GM18517 (cell line): ENCODE data around the gene MAN2C1.
"Not testable (repeated sequence)": the region's sequence is repeated elsewhere in the genome, so short reads cannot be mapped to it uniquely, and the experiment has no call there.

Source experiments
- ATAC-seq: cut with Tn5 transposase; IDR thresholded peaks from one replicate; pipeline ENCODE4 v1.9.1; 2021; ENCODE audit warnings: mild to moderate bottlenecking, moderate library complexity; ENCODE audit not compliant: unreplicated experiment

MAN2C1 gene

DNA sequence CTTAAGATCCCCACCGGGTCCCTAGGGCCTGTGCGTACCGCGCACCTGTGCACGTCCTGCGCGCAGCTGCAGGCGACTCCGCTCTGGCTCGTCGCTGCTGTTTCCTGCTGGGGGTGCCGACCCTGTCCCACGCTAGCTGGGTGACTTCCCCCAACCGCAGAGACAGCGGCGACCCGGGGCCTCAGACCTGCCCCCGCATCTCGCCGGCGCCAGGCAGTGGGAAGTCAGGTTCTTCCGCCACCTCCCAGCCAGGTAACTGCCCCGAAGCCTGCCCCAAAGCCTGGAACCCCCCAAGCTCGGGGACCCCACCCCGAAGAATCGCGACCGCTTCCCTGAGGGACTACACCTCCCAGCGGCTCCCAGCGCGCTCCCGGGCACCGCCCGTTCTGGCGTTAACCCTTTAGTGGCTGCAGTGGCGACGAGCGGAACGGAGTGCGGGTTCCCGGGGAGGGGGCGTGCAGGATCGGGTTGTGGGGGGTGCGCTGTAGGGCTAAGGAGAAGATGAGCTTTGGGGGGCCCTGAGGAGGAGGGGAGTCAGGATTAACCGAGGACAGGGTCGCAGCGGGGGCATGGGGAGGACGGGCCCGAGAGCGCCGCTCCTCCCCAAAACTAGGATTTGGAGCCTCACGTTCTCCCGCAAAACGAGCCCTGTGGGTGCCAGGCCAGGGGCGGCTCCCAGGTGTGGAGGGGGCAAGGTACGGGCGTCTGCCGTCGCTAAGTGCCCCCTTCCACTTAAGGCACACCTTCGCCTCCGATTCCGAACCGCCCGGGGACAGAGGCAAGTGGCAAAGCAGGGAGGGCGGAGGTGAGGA is 21.0 kb downstream of the MAN2C1 start:
- ATAC-seq: no peak

GRCh38 chr15:75346796-75347221 is 21.6 kb downstream of the MAN2C1 start, which contains the start of gene NEIL1:
NEIL1 (plus strand) TSS chr15:75347039; CDS start chr15:75348906, 1,867 bp downstream.
- ATAC-seq: no peak

- ATAC-seq: not testable (repeated sequence)
Measured at GRCh38 chr15:75343953-75344352, 24.5 kb downstream of the MAN2C1 start.

GRCh38 chr15:75342221-75342620 is 26.2 kb downstream of the MAN2C1 start:
- ATAC-seq: no peak

DNA sequence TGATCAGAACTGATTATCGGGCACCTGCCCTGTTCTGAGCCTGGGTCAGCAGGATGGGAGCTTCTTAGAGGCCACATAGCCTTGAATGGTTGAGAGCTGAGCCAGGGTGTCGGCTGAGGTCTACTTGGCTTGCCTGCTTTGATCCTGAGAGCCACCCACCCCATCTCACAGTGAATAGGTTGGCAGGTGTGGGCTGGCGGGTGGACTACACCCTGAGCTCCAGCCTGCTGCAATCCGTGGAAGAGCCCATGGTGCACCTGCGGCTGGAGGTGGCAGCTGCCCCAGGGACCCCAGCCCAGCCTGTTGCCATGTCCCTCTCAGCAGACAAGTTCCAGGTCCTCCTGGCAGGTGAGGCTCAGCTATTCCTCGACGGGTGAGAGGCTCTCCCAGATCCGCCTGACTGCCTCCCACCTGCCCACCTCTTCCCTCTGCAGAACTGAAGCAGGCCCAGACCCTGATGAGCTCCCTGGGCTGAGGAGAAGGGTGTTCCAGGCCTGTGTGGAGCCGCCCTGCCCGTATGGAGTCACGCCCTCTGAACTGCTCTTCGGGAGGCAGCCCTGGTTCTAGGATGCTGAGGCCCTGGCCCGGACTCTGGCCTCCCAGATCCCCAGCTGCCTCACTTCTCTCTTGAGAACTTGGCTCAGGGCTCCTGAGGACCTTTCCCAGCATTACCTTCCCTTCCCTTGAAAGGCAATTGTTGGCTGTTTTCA is 28.7 kb downstream of the MAN2C1 start:
- ATAC-seq: no peak

- ATAC-seq: no peak
Measured at GRCh38 chr15:75338661-75339240, 29.7 kb downstream of the MAN2C1 start.

DNA sequence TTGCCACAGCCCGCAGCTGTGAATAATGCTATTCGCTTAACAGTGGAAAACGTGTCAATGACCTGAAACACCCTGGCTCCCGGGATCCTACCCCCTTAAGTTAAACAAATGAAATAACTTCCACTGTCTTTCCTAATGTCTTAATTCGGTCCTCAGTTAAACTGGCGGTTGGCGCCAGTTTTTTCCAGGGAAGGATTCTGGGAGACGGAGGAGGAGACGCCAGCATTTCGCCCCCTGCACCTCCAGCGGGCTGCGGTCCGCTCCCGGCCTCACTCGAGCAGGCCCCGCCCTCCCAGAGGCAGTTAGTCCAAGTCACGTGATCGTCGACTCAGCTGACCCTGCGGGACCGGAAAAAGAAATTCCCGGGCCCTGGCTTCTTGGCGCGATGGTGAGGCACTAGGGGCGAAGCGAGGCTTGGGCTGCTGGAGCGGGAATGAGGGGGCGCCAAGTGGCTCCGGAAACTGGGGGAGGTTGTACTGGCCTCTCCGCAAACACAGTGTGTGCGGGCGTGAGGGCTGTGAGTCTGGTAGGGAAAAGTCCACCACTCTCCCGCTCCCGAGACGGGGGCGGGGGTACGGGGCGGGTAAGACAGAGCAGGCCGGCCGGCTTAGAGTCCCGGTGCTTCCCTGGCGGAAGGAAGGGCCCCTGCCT is 32.6 kb downstream of the MAN2C1 start, which contains the start of gene COMMD4:
TSS of gene COMMD4 (plus strand) at position 359 of the 651 bp plus-strand sequence. CDS start at position 386, 27 bp downstream.
- no peak for ATAC-seq

GRCh38 chr15:75335313-75335704 is 33.1 kb downstream of the MAN2C1 start:
- ATAC-seq: no peak

DNA sequence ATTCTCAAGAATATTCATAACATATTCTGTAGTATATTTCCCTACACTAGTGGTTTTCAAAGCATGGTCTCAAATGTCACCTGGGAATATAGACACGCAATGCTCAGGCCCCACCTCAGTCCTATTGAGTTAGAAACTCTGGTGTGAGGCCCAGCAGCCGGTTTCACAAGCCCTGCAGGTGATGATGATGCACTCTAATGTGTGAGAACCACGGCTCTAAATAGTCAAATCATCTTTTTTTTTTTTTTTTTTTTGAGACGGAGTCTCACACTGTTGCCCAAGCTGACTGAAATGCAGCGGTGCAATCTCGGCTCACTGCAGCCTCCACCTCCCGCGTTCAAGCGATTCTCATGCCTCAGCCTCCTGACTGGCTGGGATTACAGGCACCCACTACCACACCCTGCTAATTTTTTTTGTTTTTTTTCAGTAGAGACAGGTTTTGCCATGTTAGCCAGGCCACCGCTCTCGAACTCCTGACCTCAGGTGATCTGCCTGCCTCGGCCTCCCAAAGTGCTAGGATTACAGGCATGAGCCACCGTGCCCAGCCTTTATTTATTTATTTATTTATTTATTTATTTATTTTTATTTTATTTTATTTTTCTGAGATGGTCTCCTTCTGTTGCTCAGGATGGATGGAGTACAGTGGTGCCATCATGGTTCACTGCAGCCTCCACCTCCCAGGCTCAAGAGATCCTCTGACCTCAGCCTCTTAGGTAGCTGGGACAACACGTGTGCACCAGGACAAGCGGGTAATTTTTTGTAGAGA is 34.6 kb downstream of the MAN2C1 start:
- not testable (repeated sequence) for ATAC-seq

- ATAC-seq: not testable (repeated sequence)
Measured at GRCh38 chr15:75332093-75332492, 36.3 kb downstream of the MAN2C1 start.

GRCh38 chr15:75329571-75329970 is 38.8 kb downstream of the MAN2C1 start:
- ATAC-seq: no peak

DNA sequence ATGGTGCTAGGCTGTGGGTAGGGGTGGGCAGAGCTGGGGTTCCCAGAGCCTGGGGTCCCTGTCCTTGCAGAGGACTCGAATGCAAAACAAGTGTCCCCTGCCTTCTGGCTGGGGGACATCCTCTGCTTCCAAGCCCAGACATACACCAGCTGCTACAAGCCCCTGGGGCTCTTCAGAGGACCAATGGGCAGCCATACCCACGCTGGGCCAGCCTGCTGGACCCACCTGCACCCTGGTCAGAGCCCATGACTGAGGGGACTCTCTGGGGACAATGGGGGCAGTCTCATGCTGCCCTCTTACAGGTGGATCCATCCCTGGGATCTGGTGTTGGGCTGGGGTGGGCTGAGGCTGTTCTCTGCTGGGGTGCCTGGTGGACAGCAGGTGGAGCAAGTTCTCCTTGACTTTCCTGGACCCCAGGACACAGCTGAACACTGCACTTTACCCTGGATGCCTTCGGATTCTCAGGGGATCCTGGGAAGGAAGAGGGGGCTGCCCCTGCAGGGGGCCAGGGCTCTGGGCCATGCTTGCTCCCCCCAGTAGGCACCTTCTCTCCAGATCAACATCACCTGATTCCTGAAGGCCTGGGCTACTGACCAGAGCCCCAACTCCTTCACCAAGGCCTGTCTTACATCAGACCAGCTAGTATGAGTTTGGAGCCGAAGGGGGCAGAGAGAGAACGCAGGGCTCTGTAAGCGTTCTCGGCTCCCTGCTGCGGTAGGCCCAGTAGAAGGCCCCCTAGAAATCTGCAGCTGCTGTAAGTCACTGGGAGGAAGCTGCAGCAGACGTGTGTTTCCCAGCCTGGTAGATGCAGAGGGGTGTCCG is 39.7 kb downstream of the MAN2C1 start:
- ATAC-seq: no peak

DNA sequence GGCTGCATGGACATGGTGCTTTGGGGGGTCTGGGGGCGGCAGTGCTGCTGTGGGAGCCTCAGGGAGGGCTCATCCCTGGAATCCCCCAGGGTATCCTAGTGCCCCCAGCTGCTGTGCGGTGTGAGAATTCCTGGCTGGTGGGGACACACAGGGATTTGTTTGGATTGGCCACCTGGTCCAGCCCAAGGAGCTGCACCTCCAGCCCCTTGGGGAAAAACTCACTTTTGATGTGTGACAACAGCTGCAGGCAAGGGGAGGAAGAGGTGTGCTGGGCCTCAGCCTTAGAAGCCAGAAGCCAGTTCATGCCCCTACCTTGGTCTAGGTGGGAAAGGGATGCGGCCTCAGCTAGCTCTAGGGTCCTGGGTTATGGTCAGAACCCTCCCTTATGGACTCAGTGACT is 40.9 kb downstream of the MAN2C1 start:
- no peak for ATAC-seq

DNA sequence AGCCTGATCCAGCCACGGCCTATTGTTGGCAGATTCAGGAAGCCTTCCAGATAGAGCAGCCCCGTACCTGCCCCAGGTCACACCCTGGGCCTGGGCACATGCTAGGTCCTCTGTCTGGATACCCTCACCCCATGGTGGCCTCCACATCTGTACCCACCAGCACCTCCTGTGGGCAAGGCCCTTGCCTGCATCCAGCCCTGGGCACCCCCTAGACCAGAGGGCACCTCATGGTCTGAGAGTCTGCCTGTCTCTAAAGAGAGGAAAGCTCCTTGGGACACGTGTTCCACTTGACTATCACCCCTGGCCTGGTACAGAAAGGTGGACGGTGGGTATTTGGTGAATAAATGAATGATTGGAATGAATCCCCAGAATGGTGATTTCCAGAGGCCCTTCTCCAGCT is 41.4 kb downstream of the MAN2C1 start:
- no peak for ATAC-seq

DNA sequence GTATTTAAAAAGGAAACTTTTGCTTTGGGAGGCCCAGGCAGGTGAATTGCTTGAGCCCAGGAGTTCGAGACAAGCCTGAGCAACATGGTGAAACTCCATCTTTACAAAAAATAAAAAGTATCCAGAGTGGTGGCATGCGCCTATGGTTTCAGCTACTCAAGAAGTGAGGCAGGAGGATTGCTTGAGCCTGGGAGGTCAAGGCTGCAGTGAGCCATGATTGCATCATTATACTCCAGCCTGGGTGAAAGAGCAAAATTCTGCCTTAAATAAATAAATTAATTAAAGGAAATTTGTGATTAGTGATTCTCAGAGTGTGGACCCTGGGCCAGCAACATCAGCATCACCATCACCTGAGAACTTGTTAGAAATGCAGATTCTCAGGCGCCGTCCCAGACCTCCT is 42.5 kb downstream of the MAN2C1 start:
- ATAC-seq: no peak

GRCh38 chr15:75321711-75322110 is 46.7 kb downstream of the MAN2C1 start:
- ATAC-seq: no peak

DNA sequence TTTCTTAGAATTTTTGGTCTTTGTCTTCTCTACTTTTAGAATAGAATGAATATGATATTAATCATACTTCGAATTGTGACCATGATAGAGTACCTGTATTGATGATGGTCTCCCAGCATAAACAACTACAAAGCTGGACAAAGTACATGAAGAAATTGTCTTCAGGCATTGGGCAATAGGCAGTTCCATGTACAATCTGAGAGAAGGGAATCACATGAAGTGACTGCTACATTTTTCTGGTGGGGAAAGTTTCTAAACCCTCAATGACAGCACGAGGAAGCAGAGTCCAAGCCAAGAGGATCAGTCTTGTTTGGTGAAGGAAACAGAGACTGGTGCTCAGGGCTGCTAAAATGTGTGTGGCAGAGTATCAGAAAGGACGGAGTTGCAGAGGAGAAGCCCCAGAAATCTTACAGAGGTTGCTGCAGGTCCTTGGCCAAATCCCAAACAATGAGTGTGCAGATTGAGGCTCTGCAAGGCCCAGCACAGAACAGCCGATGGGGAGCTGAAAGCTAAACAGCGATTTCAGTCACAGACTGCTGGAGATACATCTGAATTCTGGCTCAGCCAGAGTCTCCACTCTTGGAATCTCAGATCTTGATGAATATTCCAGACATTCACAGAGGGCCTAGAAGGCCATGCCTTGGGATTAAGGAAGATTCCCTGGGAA is 49.0 kb downstream of the MAN2C1 start:
- not testable (repeated sequence) for ATAC-seq

GRCh38 chr15:75314552-75315290 is 53.7 kb downstream of the MAN2C1 start:
- no peak for ATAC-seq
